Endometrial microvascular endothelial cells (primary cell): Measurements from ENCODE around the gene ABCA5. TPM values are rescaled to one million over a fixed set of nuclear protein-coding genes. Genes with fewer than 3 reads are reported as not detected.

Experiments used
- in situ Hi-C: cut with HindIII; loops from 2 replicates; pipeline ENCODE4 v1.10.0; 2017; ENCODE audit warnings: low sequenced_read_pairs, low pct_unique_long_range_greater_than_20kb; ENCODE audit errors: inconsistent ontology term
- total RNA-seq: library from RNA; depleted of rRNA; stranded (reverse); fragments of >200 nt; gene quantifications from one replicate; pipeline ENCODE4 v1.2.3, GENCODE V29; 2015; ENCODE audit errors: inconsistent ontology term

ABCA5 gene
- total RNA-seq, 1 donor from 2014 or later: 25.9 TPM

- in situ Hi-C loops: no loop called here
Measured at GRCh38 chr17:69269131-69269998, 57.6 kb downstream of the ABCA5 start.

DNA sequence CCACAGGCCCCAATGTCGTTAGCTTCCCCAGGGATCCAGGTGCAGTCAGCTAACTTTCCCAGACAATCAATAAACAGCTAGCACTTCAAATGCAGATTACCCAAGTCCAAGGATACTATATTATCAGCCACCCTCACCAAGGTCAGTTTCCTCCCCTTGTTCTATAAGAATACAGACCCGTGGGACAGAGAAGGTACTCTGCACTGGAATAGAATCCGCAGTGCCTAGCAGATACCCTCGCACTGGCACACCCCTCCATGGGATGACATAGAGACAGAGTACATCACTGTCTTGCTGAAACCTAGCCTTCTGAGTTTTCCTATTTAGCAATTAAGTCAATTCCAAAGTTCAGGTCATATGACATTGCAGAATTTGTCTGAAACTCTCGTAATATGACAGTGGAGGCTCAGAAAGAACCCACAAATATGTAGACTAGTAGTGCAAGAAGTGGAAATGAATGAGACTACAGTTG lies 58.4 kb downstream of the ABCA5 start:
- in situ Hi-C loops: no loop called here

GRCh38 chr17:69267219-69267618 lies 59.7 kb downstream of the ABCA5 start:
- in situ Hi-C loops: no loop called here

- in situ Hi-C loops: no loop called here
Measured at GRCh38 chr17:69265873-69266272, 61.1 kb downstream of the ABCA5 start.

DNA sequence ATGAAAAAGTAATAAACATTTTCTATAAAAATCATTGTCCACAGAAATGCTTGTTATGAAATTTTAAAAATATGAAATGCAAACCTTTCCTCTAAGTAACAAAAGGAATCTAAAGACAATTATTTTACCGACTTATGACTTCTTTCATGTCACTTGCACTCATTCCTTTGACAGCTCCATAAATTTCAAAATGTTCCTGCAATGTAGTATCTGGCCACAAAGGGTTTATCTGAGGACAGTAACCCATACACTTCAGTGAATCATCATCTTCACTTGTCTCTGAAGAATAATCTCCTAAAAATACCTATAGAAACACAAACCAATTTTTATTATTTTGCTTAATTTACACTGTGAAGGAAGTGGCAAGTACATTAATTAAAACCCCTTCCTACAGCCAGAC lies 72.7 kb downstream of the ABCA5 start:
- in situ Hi-C loops: no loop called here

DNA sequence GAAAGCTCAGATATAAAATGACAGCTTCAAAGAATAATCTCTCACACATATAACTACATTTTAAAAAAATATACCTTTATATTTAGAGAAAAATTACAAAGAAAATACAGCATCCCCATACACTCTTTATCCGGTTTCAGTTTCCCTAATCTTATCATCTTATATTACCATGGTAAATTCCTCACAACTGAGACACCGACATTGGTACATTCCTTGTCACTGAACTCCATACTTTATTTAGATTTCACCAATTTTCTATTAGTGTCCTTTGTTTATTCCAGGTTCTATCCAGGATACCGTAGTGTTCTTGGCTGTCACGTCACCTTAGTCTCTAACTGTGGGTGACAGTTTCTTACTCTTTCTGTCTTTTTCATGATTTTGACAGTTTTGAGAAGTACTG lies 76.3 kb downstream of the ABCA5 start:
- in situ Hi-C loops: no loop called here

- in situ Hi-C loops: no loop called here
Measured at GRCh38 chr17:69246726-69247375, 80.1 kb downstream of the ABCA5 start.

- in situ Hi-C loops: no loop called here
Measured at GRCh38 chr17:69246202-69246601, 80.7 kb downstream of the ABCA5 start.

- in situ Hi-C loops: no loop called here
Measured at GRCh38 chr17:69245617-69246016, 81.3 kb downstream of the ABCA5 start.

DNA sequence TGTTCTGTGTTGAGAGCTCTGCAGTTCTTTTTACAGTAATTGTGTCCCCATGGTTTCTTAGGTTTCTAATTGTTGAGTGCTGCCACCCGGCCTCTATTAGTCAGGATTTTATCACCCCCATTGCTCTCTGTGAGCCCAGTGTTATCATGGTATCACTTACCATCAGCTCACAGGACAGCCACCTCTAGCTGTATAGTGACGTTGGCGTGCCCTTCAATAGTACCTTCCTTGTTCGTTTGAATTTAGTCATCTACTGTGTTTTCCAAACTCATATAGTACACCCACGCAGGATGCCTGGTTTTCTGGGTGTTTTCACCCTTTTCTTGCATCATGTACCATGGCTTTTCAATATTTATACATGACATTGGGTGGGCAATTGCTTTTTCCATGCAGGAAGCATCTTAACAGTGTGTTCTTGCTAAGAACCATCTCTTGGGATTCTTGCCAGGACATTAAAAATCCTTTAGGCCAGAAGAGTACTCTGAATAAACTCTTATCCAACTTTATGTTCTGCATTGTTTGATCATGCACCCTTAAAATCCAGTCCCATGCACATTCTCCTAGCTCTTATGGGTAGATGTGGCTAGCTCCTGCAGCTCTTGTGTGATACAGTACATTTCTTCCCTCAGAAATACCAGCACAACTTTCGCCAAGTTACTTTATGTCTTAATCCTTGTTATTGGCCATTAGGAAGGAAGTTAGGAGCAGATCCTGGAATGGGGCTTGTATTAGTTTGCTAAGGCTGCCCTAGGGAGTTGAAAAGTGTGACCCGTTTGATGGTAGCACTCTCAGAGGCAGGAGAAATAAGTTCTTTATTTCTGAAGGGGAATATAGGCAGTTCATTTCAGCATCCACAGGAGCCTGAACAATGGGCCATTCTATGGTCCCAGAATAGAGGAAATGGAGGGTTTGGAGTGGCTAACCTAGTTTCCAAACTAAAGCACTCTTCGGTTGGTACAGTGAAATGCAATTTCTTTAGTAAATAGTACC lies 87.0 kb downstream of the ABCA5 start:
- in situ Hi-C loops: no loop called here

DNA sequence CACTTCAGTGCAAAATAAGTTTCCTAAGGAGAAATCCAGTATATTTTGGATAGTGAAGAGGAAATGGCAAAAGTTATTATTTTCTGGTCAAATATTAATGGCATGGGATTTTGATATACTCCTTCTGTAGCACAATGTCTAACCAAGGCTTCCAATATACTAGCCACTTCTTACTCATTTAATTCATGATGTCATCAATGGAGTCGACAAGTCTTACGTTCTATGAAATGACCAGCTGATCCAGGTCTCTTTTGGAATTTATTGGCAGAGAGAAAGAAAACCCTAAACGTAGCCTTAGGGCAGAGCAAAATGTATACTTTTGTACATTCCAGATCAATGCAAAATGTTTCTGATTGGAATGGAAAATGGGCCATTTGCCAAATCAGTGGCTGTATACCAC lies 90.0 kb downstream of the ABCA5 start:
- in situ Hi-C loops: no loop called here

DNA sequence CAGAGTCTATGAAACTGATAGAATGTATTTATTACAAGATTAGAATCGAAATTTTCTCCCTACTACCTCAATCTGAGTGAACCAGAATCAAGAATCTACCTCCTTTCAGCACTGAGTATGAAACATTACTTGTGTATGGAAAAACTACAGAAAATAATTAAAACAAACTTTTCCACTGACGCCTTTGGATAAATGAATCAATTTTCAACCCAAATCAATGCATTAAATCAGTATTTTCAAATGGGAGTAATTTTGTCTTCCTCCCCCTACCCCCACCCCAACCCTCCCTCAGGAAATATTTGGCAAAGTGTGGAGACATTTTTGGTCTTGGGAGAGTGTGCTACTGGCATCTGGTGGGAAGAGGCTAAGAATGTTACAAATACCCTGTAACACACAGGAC lies 90.5 kb downstream of the ABCA5 start:
- in situ Hi-C loops: no loop called here

DNA sequence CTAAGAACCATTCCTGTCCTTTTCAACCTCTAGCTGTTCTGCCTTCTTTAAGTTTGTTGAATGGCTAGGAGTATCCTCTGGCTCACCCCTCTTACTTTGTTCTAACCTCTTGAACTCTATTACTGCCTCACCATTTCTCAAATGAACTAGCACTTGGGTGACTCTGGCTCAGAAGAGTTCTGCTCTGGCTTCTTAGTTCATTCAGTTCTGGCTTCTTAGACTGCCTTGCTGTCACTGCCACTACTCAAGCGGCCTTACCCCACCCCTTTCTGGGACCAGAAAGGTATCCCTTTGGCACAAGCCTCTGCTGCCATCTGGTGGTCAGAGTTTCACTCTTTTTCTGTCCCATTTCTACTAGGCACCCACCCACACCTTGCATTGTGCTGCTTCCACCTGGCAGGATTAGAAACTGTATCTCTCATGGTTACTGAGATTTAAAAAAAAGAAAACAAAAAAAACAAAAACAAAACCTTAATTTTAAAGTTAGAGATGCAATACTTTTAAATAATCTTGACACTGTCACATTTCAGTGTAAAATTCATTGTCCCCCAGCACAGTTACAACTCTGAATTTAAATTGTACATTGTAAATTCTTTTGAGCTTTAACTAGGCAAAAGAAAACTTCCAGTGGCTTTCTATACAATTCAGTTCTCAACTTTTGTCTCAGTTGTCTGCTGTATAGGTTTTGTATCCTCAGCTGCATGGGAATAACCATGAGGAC lies 91.4 kb downstream of the ABCA5 start:
- in situ Hi-C loops: no loop called here

DNA sequence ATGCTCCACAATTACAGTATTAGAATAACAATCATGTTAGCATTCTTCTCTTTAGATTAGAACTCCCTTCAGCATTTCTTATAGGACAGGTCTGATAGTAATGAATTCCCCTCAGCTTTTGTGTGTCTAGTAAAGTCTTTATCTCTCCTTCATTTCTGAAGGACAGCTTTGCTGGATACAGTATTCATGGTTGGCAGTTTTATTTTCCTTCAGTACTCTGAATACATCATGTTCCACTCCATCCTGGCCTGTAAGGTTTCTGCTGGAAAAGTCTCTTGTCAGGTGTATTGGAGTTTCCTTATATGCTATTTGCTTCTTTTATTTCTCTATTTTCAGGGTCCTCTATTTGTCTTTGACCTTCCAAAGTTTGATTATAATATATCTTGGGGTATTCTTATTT lies 94.3 kb downstream of the ABCA5 start:
- in situ Hi-C loops: no loop called here

GRCh38 chr17:69231521-69231920 lies 95.4 kb downstream of the ABCA5 start:
- in situ Hi-C loops: no loop called here

GRCh38 chr17:69230939-69231338 lies 96.0 kb downstream of the ABCA5 start:
- in situ Hi-C loops: no loop called here

GRCh38 chr17:69228576-69228975 lies 98.4 kb downstream of the ABCA5 start, which contains the start of gene ABCA10:
Gene ABCA10 (minus strand): TSS chr17:69228824. CDS start chr17:69225358, 3,466 bp downstream.
- in situ Hi-C loops: no loop called here

GRCh38 chr17:69228018-69228417 lies 98.9 kb downstream of the ABCA5 start:
- in situ Hi-C loops: no loop called here
